ENCODE measurements around the gene GPBAR1. TPM values are rescaled to one million over a fixed set of nuclear protein-coding genes. Genes with fewer than 3 reads are reported as not detected.

The GPBAR1 gene
- total and polyA plus RNA-seq, 11 donors, result 0.52 to 4.7 (median 1.2) TPM

- ATAC-seq, result no peak
- H3K27ac ChIP-seq, result no peak overlapping the region
- H3K4me3 ChIP-seq, result no peak overlapping the region
- H3K9me3 ChIP-seq, result no peaks in the 10 kb centered on the region
- 73 to 86% (median 82%) methylated on average over 3 of the region's 3 CpGs for WGBS, 4 donors
- TF ChIP-seq POLR2A (IDR thresholded peaks at IDR 0.05), result no peak
- H3K27me3 ChIP-seq, result no peaks in the 10 kb centered on the region
- H3K36me3 ChIP-seq, result peaks cover 0 to 99% (median 75%) of the 10 kb centered on the region in 9 donors
- intact Hi-C loops (cut with DNase I), result loop anchor here in 1 of 10 donors (5.0 kb wide), 1 partner anchor 35 kb away; the partner anchor contains the start of gene GPBAR1
- no peak for DNase-seq
- peaks cover 8 to 97% (median 44%) of the 10 kb centered on the region in 12 donors for H3K4me1 ChIP-seq
Measured at GRCh38 chr2:218226903-218227302, 33.9 kb upstream of the GPBAR1 start.

- ATAC-seq (no peak), DNase-seq (no peak)
- intact Hi-C loops (cut with DNase I), result loop anchor here in 1 of 10 donors (5.0 kb wide), 1 partner anchor 34 kb away; the partner anchor contains the start of gene GPBAR1
- peaks cover 8 to 86% (median 32%) of the 10 kb centered on the region in 12 donors for H3K4me1 ChIP-seq
- TF ChIP-seq POLR2A (IDR thresholded peaks at IDR 0.05), result no peak
- TF ChIP-seq CTCF (IDR thresholded peaks at IDR 0.05), result no peak
- no peaks in the 10 kb centered on the region for H3K27me3 ChIP-seq
- 86 to 90% (median 89%) methylated on average over 6 of the region's 6 CpGs for WGBS, 4 donors
- H3K27ac ChIP-seq, result peak overlapping the region in 11 of 12 donors; percentile 11 to 86 (median 47)
- no peaks in the 10 kb centered on the region for H3K9me3 ChIP-seq
- H3K36me3 ChIP-seq, result peaks cover 0 to 100% (median 90%) of the 10 kb centered on the region in 9 donors
- peak overlapping the region in 2 of 12 donors; percentile 3 to 22 for H3K4me3 ChIP-seq
Measured at GRCh38 chr2:218228366-218229090, 32.3 kb upstream of the GPBAR1 start.

GRCh38 chr2:218229239-218229638 lies 31.6 kb upstream of the GPBAR1 start:
- no peaks in the 10 kb centered on the region for H3K27me3 ChIP-seq
- intact Hi-C loops (cut with DNase I), result loop anchor here in 1 of 10 donors (5.0 kb wide), 1 partner anchor 33 kb away; the partner anchor contains the start of gene GPBAR1
- no peaks in the 10 kb centered on the region for H3K9me3 ChIP-seq
- ATAC-seq (peak in 3 of 4 donors; percentile 76 to 90 (median 88)), DNase-seq (no peak)
- peak overlapping the region in 2 of 12 donors; percentile 3 to 22 for H3K4me3 ChIP-seq
- H3K36me3 ChIP-seq, result peaks cover 0 to 100% (median 95%) of the 10 kb centered on the region in 9 donors
- 8 to 15% (median 11%) methylated on average over 3 of the region's 3 CpGs for WGBS, 4 donors
- TF ChIP-seq CTCF (IDR thresholded peaks at IDR 0.05), result no peak
- no peak for TF ChIP-seq POLR2A (IDR thresholded peaks at IDR 0.05)
- peaks cover 8 to 84% (median 31%) of the 10 kb centered on the region in 12 donors for H3K4me1 ChIP-seq
- H3K27ac ChIP-seq, result peak overlapping the region in 11 of 12 donors; percentile 3 to 86 (median 47)

GRCh38 chr2:218229851-218230250 lies 31.0 kb upstream of the GPBAR1 start:
- Histone ChIP-seq H3K36me3 (peaks cover 0 to 100% (median 95%) of the 10 kb centered on the region in 9 donors), H3K9me3 (no peaks in the 10 kb centered on the region), H3K4me1 (peaks cover 8 to 78% (median 31%) of the 10 kb centered on the region in 12 donors), H3K27me3 (no peaks in the 10 kb centered on the region), H3K4me3 (peak overlapping the region in 2 of 12 donors; percentile 3 to 22), H3K27ac (peak overlapping the region in 10 of 12 donors; percentile 3 to 86 (median 52))
- TF ChIP-seq CTCF (IDR thresholded peaks at IDR 0.05) (no peak), POLR2A (IDR thresholded peaks at IDR 0.05) (no peak)
- intact Hi-C loops (cut with DNase I), result loop anchor here in 1 of 10 donors (5.0 kb wide), 1 partner anchor 32 kb away; the partner anchor contains the start of gene GPBAR1
- peak in 2 of 4 donors; percentile 19 to 43 for ATAC-seq
- 89 to 92% (median 92%) methylated on average over 4 of the region's 4 CpGs for WGBS, 4 donors
- no peak for DNase-seq

Data from heart left ventricle (tissue), 16 donors.